ENCODE data around the gene KRTCAP3.
"Not testable (repeated sequence)": the region's sequence is repeated elsewhere in the genome, so short reads cannot be mapped to it uniquely, and the experiment has no call there.

KRTCAP3 gene

DNA sequence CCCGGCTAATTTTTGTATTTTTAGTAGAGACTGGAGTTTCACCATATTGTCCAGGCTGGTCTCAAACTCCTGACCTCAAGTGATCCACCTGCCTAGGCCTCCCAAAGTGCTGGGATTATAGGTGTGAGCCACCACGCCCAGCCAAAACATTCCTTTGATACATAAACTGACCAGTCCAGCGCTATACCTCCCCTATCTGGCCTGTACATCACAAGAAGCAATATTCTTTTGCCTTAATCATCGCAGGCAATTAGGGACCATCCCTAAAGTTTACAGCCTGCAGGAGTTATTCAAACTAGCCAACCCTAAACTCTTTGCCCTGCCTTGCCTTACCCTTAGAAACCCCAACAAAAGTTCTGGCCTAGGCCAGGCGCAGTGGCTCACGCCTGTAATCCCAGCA, 26.0 kb upstream of the KRTCAP3 start:
- H3K27me3 ChIP-seq (ENCODE audit: control insufficient read depth in 5 of 5, insufficient read depth in 4 of 5, low read length in 5 of 5) = no peaks in the 10 kb centered on the region
- H3K27ac ChIP-seq (ENCODE audit: low read depth, low read length) = no peak overlapping the region
- no peak overlapping the region for H3K4me3 ChIP-seq (ENCODE audit: low read depth in 1 of 5, low read length in 5 of 5)
- H3K4me1 ChIP-seq (ENCODE audit: control insufficient read depth in 5 of 5, insufficient read depth in 5 of 5, low read length in 5 of 5) = no peaks in the 10 kb centered on the region
- H3K9ac ChIP-seq (ENCODE audit: low read length in 5 of 5) = no peak overlapping the region
- no peaks in the 10 kb centered on the region for H3K36me3 ChIP-seq (ENCODE audit: control insufficient read depth in 5 of 5, insufficient read depth in 5 of 5, low read length in 5 of 5)
- no peaks in the 10 kb centered on the region for H3K9me3 ChIP-seq (ENCODE audit: control insufficient read depth in 5 of 5, low read length in 5 of 5)

DNA sequence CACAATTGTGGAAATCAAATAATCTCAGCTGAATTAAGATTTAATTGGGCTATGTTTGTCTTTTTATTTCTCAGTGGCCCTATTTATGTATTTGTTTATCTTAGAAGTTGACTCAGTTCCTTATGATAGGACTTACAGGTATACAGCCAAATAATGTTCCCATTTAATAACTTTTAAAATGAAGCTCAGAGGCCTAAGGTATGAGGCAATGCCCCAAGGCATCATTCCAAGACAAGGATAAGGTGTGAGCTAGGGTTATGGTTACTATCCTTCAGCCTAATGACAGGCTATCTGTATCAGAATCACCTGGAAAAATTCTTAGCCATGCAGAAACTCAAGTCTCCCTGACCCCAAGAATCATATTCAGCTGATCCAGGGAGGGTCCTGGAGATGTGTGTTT, 21.2 kb upstream of the KRTCAP3 start:
- H3K27ac ChIP-seq (ENCODE audit: low read depth, low read length) = no peak overlapping the region
- no peaks in the 10 kb centered on the region for H3K9me3 ChIP-seq (ENCODE audit: control insufficient read depth in 5 of 5, low read length in 5 of 5)
- H3K27me3 ChIP-seq (ENCODE audit: control insufficient read depth in 5 of 5, insufficient read depth in 4 of 5, low read length in 5 of 5) = no peaks in the 10 kb centered on the region
- no peaks in the 10 kb centered on the region for H3K36me3 ChIP-seq (ENCODE audit: control insufficient read depth in 5 of 5, insufficient read depth in 5 of 5, low read length in 5 of 5)
- H3K9ac ChIP-seq (ENCODE audit: low read length in 5 of 5) = no peak overlapping the region
- no peaks in the 10 kb centered on the region for H3K4me1 ChIP-seq (ENCODE audit: control insufficient read depth in 5 of 5, insufficient read depth in 5 of 5, low read length in 5 of 5)
- H3K4me3 ChIP-seq (ENCODE audit: low read depth in 1 of 5, low read length in 5 of 5) = no peak overlapping the region

- Histone ChIP-seq H3K27me3 (ENCODE audit: control insufficient read depth in 5 of 5, insufficient read depth in 4 of 5, low read length in 5 of 5) (no peaks in the 10 kb centered on the region), H3K27ac (ENCODE audit: low read depth, low read length) (no peak overlapping the region), H3K4me3 (ENCODE audit: low read depth in 1 of 5, low read length in 5 of 5) (no peak overlapping the region), H3K9me3 (ENCODE audit: control insufficient read depth in 5 of 5, low read length in 5 of 5) (no peaks in the 10 kb centered on the region), H3K36me3 (ENCODE audit: control insufficient read depth in 5 of 5, insufficient read depth in 5 of 5, low read length in 5 of 5) (no peaks in the 10 kb centered on the region), H3K4me1 (ENCODE audit: control insufficient read depth in 5 of 5, insufficient read depth in 5 of 5, low read length in 5 of 5) (no peaks in the 10 kb centered on the region), H3K9ac (ENCODE audit: low read length in 5 of 5) (no peak overlapping the region)
Measured at GRCh38 chr2:27421660-27422250, 20.4 kb upstream of the KRTCAP3 start.

DNA sequence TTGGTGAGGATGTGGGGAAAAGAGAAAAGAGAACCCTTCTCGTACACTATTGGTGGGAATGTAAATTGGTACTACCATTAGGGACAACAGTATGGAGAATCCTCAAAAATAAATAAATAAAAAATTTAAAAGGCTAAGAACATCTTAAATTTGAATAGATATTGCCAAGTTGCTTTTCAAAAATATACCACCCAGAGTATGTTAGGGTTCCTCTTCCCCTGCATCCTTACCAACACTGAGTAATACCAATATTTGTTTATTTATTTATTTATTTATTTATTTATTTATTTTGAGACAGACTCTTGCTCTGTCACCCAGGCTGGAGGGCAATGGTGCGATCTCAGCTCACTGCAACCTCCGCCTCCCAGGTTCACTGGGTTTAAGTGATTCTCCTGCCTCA, 19.2 kb upstream of the KRTCAP3 start:
- Histone ChIP-seq H3K9me3 (ENCODE audit: control insufficient read depth in 5 of 5, low read length in 5 of 5) (no peaks in the 10 kb centered on the region), H3K36me3 (ENCODE audit: control insufficient read depth in 5 of 5, insufficient read depth in 5 of 5, low read length in 5 of 5) (no peaks in the 10 kb centered on the region), H3K27ac (ENCODE audit: low read depth, low read length) (no peak overlapping the region), H3K9ac (ENCODE audit: low read length in 5 of 5) (no peak overlapping the region), H3K4me1 (ENCODE audit: control insufficient read depth in 5 of 5, insufficient read depth in 5 of 5, low read length in 5 of 5) (peaks cover 0 to 6% (median 5%) of the 10 kb centered on the region in 5 donors), H3K4me3 (ENCODE audit: low read depth in 1 of 5, low read length in 5 of 5) (no peak overlapping the region), H3K27me3 (ENCODE audit: control insufficient read depth in 5 of 5, insufficient read depth in 4 of 5, low read length in 5 of 5) (no peaks in the 10 kb centered on the region)

GRCh38 chr2:27425039-27425438, 17.1 kb upstream of the KRTCAP3 start:
- not testable (repeated sequence) for H3K36me3 ChIP-seq (ENCODE audit: control insufficient read depth in 5 of 5, insufficient read depth in 5 of 5, low read length in 5 of 5); H3K4me3 ChIP-seq (ENCODE audit: low read depth in 1 of 5, low read length in 5 of 5); H3K9me3 ChIP-seq (ENCODE audit: control insufficient read depth in 5 of 5, low read length in 5 of 5); H3K9ac ChIP-seq (ENCODE audit: low read length in 5 of 5); H3K27me3 ChIP-seq (ENCODE audit: control insufficient read depth in 5 of 5, insufficient read depth in 4 of 5, low read length in 5 of 5); H3K27ac ChIP-seq (ENCODE audit: low read depth, low read length)
- peaks cover 6 to 20% (median 16%) of the 10 kb centered on the region in 5 donors for H3K4me1 ChIP-seq (ENCODE audit: control insufficient read depth in 5 of 5, insufficient read depth in 5 of 5, low read length in 5 of 5)

GRCh38 chr2:27427863-27428212, 14.3 kb upstream of the KRTCAP3 start:
- Histone ChIP-seq H3K27me3 (ENCODE audit: control insufficient read depth in 5 of 5, insufficient read depth in 4 of 5, low read length in 5 of 5) (no peaks in the 10 kb centered on the region), H3K4me1 (ENCODE audit: control insufficient read depth in 5 of 5, insufficient read depth in 5 of 5, low read length in 5 of 5) (peaks cover 10 to 36% (median 26%) of the 10 kb centered on the region in 5 donors), H3K27ac (ENCODE audit: low read depth, low read length) (peak overlapping the region; percentile 95), H3K4me3 (ENCODE audit: low read depth in 1 of 5, low read length in 5 of 5) (peak overlapping the region; percentile 86 to 95 (median 90)), H3K9me3 (ENCODE audit: control insufficient read depth in 5 of 5, low read length in 5 of 5) (no peaks in the 10 kb centered on the region), H3K9ac (ENCODE audit: low read length in 5 of 5) (peak overlapping the region in 4 of 5 donors; percentile 86 to 98 (median 96)), H3K36me3 (ENCODE audit: control insufficient read depth in 5 of 5, insufficient read depth in 5 of 5, low read length in 5 of 5) (no peaks in the 10 kb centered on the region)

- peaks cover 10 to 36% (median 26%) of the 10 kb centered on the region in 5 donors for H3K4me1 ChIP-seq (ENCODE audit: control insufficient read depth in 5 of 5, insufficient read depth in 5 of 5, low read length in 5 of 5)
- H3K27me3 ChIP-seq (ENCODE audit: control insufficient read depth in 5 of 5, insufficient read depth in 4 of 5, low read length in 5 of 5) = no peaks in the 10 kb centered on the region
- peaks cover under 1 to 4% (median 3%) of the 10 kb centered on the region in 5 donors for H3K36me3 ChIP-seq (ENCODE audit: control insufficient read depth in 5 of 5, insufficient read depth in 5 of 5, low read length in 5 of 5)
- H3K27ac ChIP-seq (ENCODE audit: low read depth, low read length) = peak within 1 kb of the TSS; percentile 95
- H3K4me3 ChIP-seq (ENCODE audit: low read depth in 1 of 5, low read length in 5 of 5) = peak within 1 kb of the TSS; percentile 88 to 95 (median 90)
- peak within 1 kb of the TSS; percentile 60 to 98 (median 95) for H3K9ac ChIP-seq (ENCODE audit: low read length in 5 of 5)
- H3K9me3 ChIP-seq (ENCODE audit: control insufficient read depth in 5 of 5, low read length in 5 of 5) = no peaks in the 10 kb centered on the region
Measured at GRCh38 chr2:27428213-27428977, 13.8 kb upstream of the KRTCAP3 start, which contains the start of gene NRBP1. TSS of gene NRBP1 (plus strand) at chr2:27428631. CDS start at chr2:27433274, 4,643 bp downstream.

DNA sequence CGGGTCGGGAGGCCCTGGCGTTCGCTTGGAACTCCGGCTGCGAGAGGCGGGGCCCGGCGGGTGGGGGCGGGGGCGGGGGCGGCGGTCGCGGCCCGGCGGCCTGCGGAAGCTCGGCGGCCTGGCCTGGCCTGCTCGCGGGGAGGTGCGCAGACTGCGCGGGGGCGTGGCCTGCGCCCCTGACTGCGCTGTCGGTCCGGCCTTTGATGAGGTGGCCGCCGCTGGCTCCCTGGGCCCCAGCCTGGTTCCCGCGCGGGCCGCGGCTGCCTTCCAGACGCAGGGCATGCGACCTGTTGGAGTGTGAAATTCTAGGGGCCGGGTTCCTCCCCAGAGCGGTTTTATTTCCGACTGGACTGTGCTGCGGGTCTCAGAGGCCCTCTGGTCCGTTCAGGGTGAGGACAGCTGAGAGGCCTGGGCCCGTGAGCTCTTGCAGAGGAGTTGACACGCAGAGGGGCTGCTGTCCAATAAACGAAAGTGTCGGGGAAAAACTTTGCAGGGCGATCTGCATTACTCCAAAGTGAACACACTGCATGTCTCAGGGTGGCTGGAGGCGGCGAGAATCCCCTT, 13.1 kb upstream of the KRTCAP3 start:
- peak overlapping the region; percentile 60 to 98 (median 95) for H3K9ac ChIP-seq (ENCODE audit: low read length in 5 of 5)
- H3K4me3 ChIP-seq (ENCODE audit: low read depth in 1 of 5, low read length in 5 of 5) = peak overlapping the region; percentile 88 to 95 (median 90)
- no peaks in the 10 kb centered on the region for H3K9me3 ChIP-seq (ENCODE audit: control insufficient read depth in 5 of 5, low read length in 5 of 5)
- H3K27me3 ChIP-seq (ENCODE audit: control insufficient read depth in 5 of 5, insufficient read depth in 4 of 5, low read length in 5 of 5) = no peaks in the 10 kb centered on the region
- H3K27ac ChIP-seq (ENCODE audit: low read depth, low read length) = peak overlapping the region; percentile 95
- peaks cover 10 to 36% (median 26%) of the 10 kb centered on the region in 5 donors for H3K4me1 ChIP-seq (ENCODE audit: control insufficient read depth in 5 of 5, insufficient read depth in 5 of 5, low read length in 5 of 5)
- H3K36me3 ChIP-seq (ENCODE audit: control insufficient read depth in 5 of 5, insufficient read depth in 5 of 5, low read length in 5 of 5) = peaks cover 7 to 11% (median 10%) of the 10 kb centered on the region in 5 donors

DNA sequence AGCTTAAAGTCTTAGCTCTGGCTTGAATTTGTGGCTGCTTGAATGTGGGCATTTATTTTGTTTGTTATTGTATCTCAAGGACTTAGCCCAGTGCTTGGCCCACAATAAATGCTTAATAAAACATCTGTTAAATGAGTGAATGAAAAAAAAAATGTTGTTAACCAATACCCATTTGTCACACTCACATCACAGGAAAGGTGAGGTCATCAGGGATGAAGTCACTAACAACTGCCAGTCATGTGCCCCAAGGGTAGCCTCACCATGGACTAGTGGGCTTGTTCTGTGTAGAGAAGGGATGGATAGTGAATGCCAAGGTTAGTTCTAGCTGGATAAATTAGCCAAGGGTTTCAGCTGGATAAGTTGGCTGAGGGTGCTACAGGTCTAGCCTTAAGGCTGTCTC, 10.8 kb upstream of the KRTCAP3 start:
- Histone ChIP-seq H3K4me3 (ENCODE audit: low read depth in 1 of 5, low read length in 5 of 5) (no peak overlapping the region), H3K27me3 (ENCODE audit: control insufficient read depth in 5 of 5, insufficient read depth in 4 of 5, low read length in 5 of 5) (no peaks in the 10 kb centered on the region), H3K27ac (ENCODE audit: low read depth, low read length) (peak overlapping the region; percentile 95), H3K9ac (ENCODE audit: low read length in 5 of 5) (peak overlapping the region in 1 of 5 donors; percentile 11), H3K4me1 (ENCODE audit: control insufficient read depth in 5 of 5, insufficient read depth in 5 of 5, low read length in 5 of 5) (peaks cover 10 to 49% (median 42%) of the 10 kb centered on the region in 5 donors), H3K36me3 (ENCODE audit: control insufficient read depth in 5 of 5, insufficient read depth in 5 of 5, low read length in 5 of 5) (peaks cover 15 to 34% (median 33%) of the 10 kb centered on the region in 5 donors), H3K9me3 (ENCODE audit: control insufficient read depth in 5 of 5, low read length in 5 of 5) (no peaks in the 10 kb centered on the region)

GRCh38 chr2:27435628-27436027, 6.6 kb upstream of the KRTCAP3 start:
- peaks cover 25 to 73% (median 68%) of the 10 kb centered on the region in 5 donors for H3K36me3 ChIP-seq (ENCODE audit: control insufficient read depth in 5 of 5, insufficient read depth in 5 of 5, low read length in 5 of 5)
- peak overlapping the region in 1 of 5 donors; percentile 43 for H3K9ac ChIP-seq (ENCODE audit: low read length in 5 of 5)
- H3K27me3 ChIP-seq (ENCODE audit: control insufficient read depth in 5 of 5, insufficient read depth in 4 of 5, low read length in 5 of 5) = no peaks in the 10 kb centered on the region
- H3K9me3 ChIP-seq (ENCODE audit: control insufficient read depth in 5 of 5, low read length in 5 of 5) = no peaks in the 10 kb centered on the region
- peak overlapping the region; percentile 31 for H3K27ac ChIP-seq (ENCODE audit: low read depth, low read length)
- peak overlapping the region in 1 of 5 donors; percentile 32 for H3K4me3 ChIP-seq (ENCODE audit: low read depth in 1 of 5, low read length in 5 of 5)
- H3K4me1 ChIP-seq (ENCODE audit: control insufficient read depth in 5 of 5, insufficient read depth in 5 of 5, low read length in 5 of 5) = peaks cover 3 to 24% (median 20%) of the 10 kb centered on the region in 5 donors

Measured in subcutaneous abdominal adipose tissue (tissue), 5 donors.